HEK293 (cell line): Measurements from ENCODE around the gene FAM219B.

Source experiments
- CTCF ChIA-PET: fragments of 350-600 bp; formaldehyde crosslinking; extraction: SDS; loops from one replicate; lab custom pipeline; 2021; ENCODE audit warnings: antibody characterized with exemption; lab: Yijun Ruan, JAX
- POLR2A ChIA-PET: fragments of 300-600 bp; formaldehyde crosslinking; extraction: SDS; loops from one replicate; lab custom pipeline; 2020; ENCODE audit warnings: antibody characterized with exemption, inconsistent platforms; lab: Yijun Ruan, JAX
- H3K27ac ChIP-seq: fragments of 200-500 bp; sonication (Bioruptor generic); 2 replicates; pipeline ENCODE4 v1.5.1; 2014; ENCODE audit warnings: low read depth, low read length, control low read depth, inconsistent platforms; ENCODE audit errors: extremely low read depth
- H3K36me3 ChIP-seq, 2 experiments: fragments of 200-500 bp in 1 of 2; sonication (Bioruptor generic) in 1 of 2; 1 replicate in 1 of 2; 2 replicates in 1 of 2; pipeline ENCODE4 v1.5.1; 2014 to 2017; ENCODE audit warnings: inconsistent platforms in 2 of 2, low read length in 2 of 2; ENCODE audit not compliant: control insufficient read depth in 2 of 2, insufficient read depth in 1 of 2
- H3K4me1 ChIP-seq: fragments of 200-500 bp; sonication (Bioruptor generic); 2 replicates; pipeline ENCODE4 v1.5.1; 2014; ENCODE audit warnings: mild to moderate bottlenecking, low read length, inconsistent platforms; ENCODE audit not compliant: control insufficient read depth, insufficient read depth
- H3K4me3 ChIP-seq: 2 replicates; pipeline ENCODE4 v1.5.1; 2011; ENCODE audit warnings: low read depth, mild to moderate bottlenecking, control low read depth, low read length, moderate library complexity
- H3K9me3 ChIP-seq: fragments of 200-500 bp; sonication (Bioruptor generic); 2 replicates; pipeline ENCODE4 v1.5.1; 2014; ENCODE audit warnings: low read depth, low read length, inconsistent platforms; ENCODE audit not compliant: control insufficient read depth, insufficient read depth
- HIC1 ChIP-seq: fragments of 450-650 bp; formaldehyde crosslinking; IDR thresholded peaks from 2 replicates; pipeline ENCODE4 v1.5.1; 2016; ENCODE audit warnings: missing biosample characterization, missing genetic modification characterization
- HOXD13 ChIP-seq: sonication (generic); formaldehyde crosslinking; IDR thresholded peaks from 2 replicates; pipeline ENCODE4 v1.8.0; 2022; ENCODE audit warnings: missing genetic modification reagents, borderline replicate concordance
- KLF1 ChIP-seq: fragments of 450-650 bp; formaldehyde crosslinking; IDR thresholded peaks from 2 replicates; pipeline ENCODE4 v1.5.1; 2016; ENCODE audit warnings: missing biosample characterization, missing genetic modification characterization
- OSR2 ChIP-seq: fragments of 450-650 bp; formaldehyde crosslinking; IDR thresholded peaks from 2 replicates; pipeline ENCODE4 v1.5.1; 2016; ENCODE audit warnings: missing biosample characterization, missing genetic modification characterization
- TSHZ1 ChIP-seq: fragments of 450-650 bp; formaldehyde crosslinking; IDR thresholded peaks from 2 replicates; pipeline ENCODE4 v1.5.1; 2016; ENCODE audit warnings: missing biosample characterization, missing genetic modification characterization, borderline replicate concordance
- ZNF140 ChIP-seq: fragments of 450-650 bp; formaldehyde crosslinking; IDR thresholded peaks from 2 replicates; pipeline ENCODE4 v1.5.1; 2016; ENCODE audit warnings: missing biosample characterization, missing genetic modification characterization
- ZNF174 ChIP-seq: fragments of 450-650 bp; formaldehyde crosslinking; IDR thresholded peaks from 2 replicates; pipeline ENCODE4 v1.5.0; 2017; ENCODE audit warnings: missing biosample characterization, mild to moderate bottlenecking, missing genetic modification characterization
- ZNF19 ChIP-seq: fragments of 450-650 bp; formaldehyde crosslinking; IDR thresholded peaks from 2 replicates; pipeline ENCODE4; 2016; ENCODE audit warnings: missing biosample characterization, missing genetic modification characterization, low read depth
- ZNF366 ChIP-seq: fragments of 450-650 bp; formaldehyde crosslinking; conservative IDR thresholded peaks from 2 replicates; pipeline ENCODE4 v1.5.1; 2016; ENCODE audit warnings: missing biosample characterization, missing genetic modification characterization
- ZNF513 ChIP-seq: fragments of 450-650 bp; IDR thresholded peaks from 2 replicates; pipeline ENCODE4 v1.5.1; 2018; ENCODE audit warnings: missing biosample characterization, missing genetic modification characterization
- ZNF521 ChIP-seq: fragments of 450-650 bp; formaldehyde crosslinking; IDR thresholded peaks from 2 replicates; pipeline ENCODE4 v1.5.1; 2017; ENCODE audit warnings: missing biosample characterization, mild to moderate bottlenecking, missing genetic modification characterization
- ZNF560 ChIP-seq: fragments of 450-650 bp; formaldehyde crosslinking; IDR thresholded peaks from 2 replicates; pipeline ENCODE4 v1.5.1; 2017; ENCODE audit warnings: missing biosample characterization, missing genetic modification characterization, borderline replicate concordance
- ZNF561 ChIP-seq: fragments of 450-650 bp; IDR thresholded peaks from 2 replicates; pipeline ENCODE4 v1.5.1; 2018; ENCODE audit warnings: missing biosample characterization, missing genetic modification characterization, borderline replicate concordance
- ZNF571 ChIP-seq: fragments of 450-650 bp; formaldehyde crosslinking; IDR thresholded peaks from 2 replicates; pipeline ENCODE4 v1.5.0; 2017; ENCODE audit warnings: missing biosample characterization, missing genetic modification characterization
- ZNF791 ChIP-seq: fragments of 450-650 bp; formaldehyde crosslinking; IDR thresholded peaks from 2 replicates; pipeline ENCODE4 v1.5.1; 2016; ENCODE audit warnings: missing biosample characterization, missing genetic modification characterization
- ZNF843 ChIP-seq: fragments of 450-650 bp; formaldehyde crosslinking; IDR thresholded peaks from 2 replicates; pipeline ENCODE4 v1.5.1; 2016; ENCODE audit warnings: missing biosample characterization, missing genetic modification characterization
- TF ChIP-seq, protein P1 (sequence below): IDR thresholded peaks from 2 replicates; pipeline ENCODE4 v1.6.1; 2011; ENCODE audit warnings: mild to moderate bottlenecking, low read depth, low read length, borderline replicate concordance
- TF ChIP-seq, protein P2 (sequence below): fragments of 450-650 bp; formaldehyde crosslinking; IDR thresholded peaks from 2 replicates; pipeline ENCODE4 v1.5.1; 2017; ENCODE audit warnings: missing biosample characterization, mild to moderate bottlenecking, missing genetic modification characterization, moderate library complexity

Gene FAM219B

DNA sequence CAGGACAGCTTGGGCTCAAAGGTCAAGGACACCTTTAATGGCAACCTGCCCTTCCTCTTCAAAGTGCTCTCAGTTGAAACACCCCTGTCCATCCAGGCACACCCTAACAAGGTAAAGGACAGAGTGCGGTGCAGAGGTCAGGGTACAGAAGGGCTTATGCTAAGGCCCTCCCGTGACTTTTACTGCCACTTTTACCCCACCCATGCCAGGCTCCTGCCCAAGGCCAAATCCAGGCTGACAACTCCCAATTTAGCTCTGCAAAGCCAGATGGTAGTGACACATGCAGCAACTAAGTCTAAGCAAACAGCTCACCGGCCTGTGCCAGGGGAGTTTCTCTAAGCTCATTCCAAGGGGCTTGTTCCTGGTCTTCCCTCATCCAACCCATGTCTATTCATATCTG, 15.2 kb downstream of the FAM219B start:
- TF ChIP-seq ZNF561 (tag by site-specific recombination), result no peak
- TF ChIP-seq ZNF843 (tag by site-specific recombination), result no peak
- TF ChIP-seq HOXD13, result no peak
- no peak for TF ChIP-seq ZNF19 (tag by site-specific recombination)
- no peak for TF ChIP-seq HIC1 (tag by site-specific recombination)
- TF ChIP-seq ZNF521 (tag by site-specific recombination), result no peak
- TF ChIP-seq ZNF366 (tag by site-specific recombination), result no peak
- no peak for TF ChIP-seq ZNF174
- TF ChIP-seq ZNF140 (tag by site-specific recombination), result no peak
- TF ChIP-seq TSHZ1 (tag by site-specific recombination), result no peak
- no peak for TF ChIP-seq OSR2
- no peak for TF ChIP-seq ZNF560 (tag by site-specific recombination)
- no peak for TF ChIP-seq ZNF513 (tag by site-specific recombination)
- TF ChIP-seq, all 188 proteins: peak for 0
- POLR2A ChIA-PET, result interaction anchor here (1.1 to 1.4 kb wide), 2 partner anchors 11 to 15 kb away, joined by 4 to 5 read pairs; partner anchors contain the start of gene FAM219B

GRCh38 chr15:74890665-74890960, 16.0 kb downstream of the FAM219B start:
- POLR2A ChIA-PET, result interaction anchor here (2.8 kb wide), 1 partner anchor 16 kb away, joined by 25 read pairs; the partner anchor contains the start of gene FAM219B
- H3K36me3 ChIP-seq, result peaks cover 21 to 32% of the 10 kb centered on the region in 2 experiments; a peak in 2 of 3 replicates
- TF ChIP-seq ZNF571 (tag by site-specific recombination) (no peak), ZNF791 (no peak), KLF1 (tag by site-specific recombination) (peak; percentile 57; the same call in 1 of the 2 replicates), ZNF366 (tag by site-specific recombination) (0 out of 2 replicates have a peak, but pooled peaks have one; percentile 20)
- TF ChIP-seq, protein P1, sequence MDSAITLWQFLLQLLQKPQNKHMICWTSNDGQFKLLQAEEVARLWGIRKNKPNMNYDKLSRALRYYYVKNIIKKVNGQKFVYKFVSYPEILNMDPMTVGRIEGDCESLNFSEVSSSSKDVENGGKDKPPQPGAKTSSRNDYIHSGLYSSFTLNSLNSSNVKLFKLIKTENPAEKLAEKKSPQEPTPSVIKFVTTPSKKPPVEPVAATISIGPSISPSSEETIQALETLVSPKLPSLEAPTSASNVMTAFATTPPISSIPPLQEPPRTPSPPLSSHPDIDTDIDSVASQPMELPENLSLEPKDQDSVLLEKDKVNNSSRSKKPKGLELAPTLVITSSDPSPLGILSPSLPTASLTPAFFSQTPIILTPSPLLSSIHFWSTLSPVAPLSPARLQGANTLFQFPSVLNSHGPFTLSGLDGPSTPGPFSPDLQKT, result no peak
- TF ChIP-seq, protein P2, sequence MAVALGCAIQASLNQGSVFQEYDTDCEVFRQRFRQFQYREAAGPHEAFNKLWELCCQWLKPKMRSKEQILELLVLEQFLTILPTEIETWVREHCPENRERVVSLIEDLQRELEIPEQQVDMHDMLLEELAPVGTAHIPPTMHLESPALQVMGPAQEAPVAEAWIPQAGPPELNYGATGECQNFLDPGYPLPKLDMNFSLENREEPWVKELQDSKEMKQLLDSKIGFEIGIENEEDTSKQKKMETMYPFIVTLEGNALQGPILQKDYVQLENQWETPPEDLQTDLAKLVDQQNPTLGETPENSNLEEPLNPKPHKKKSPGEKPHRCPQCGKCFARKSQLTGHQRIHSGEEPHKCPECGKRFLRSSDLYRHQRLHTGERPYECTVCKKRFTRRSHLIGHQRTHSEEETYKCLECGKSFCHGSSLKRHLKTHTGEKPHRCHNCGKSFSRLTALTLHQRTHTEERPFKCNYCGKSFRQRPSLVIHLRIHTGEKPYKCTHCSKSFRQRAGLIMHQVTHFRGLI (tag by site-specific recombination), result 0 out of 2 replicates have a peak, but pooled peaks have one; percentile 4
- TF ChIP-seq, all 188 proteins: peak for 3
- peaks cover 4% of the 10 kb centered on the region; the same call in 1 of the 2 replicates for H3K4me1 ChIP-seq
- peak overlapping the region; percentile 66 for H3K27ac ChIP-seq
- CTCF ChIA-PET, result interaction anchor here (0.6 to 7.7 kb wide), 4 partner anchors 9 to 417 kb away, joined by 3 to 57 read pairs (median 4); partner anchors contain the start of gene RPP25
- peak overlapping the region; percentile 75 for H3K4me3 ChIP-seq
- no peaks in the 10 kb centered on the region for H3K9me3 ChIP-seq

More for the DNA sequence above, 15.2 kb downstream of the FAM219B start:
- H3K27ac ChIP-seq, result no peak overlapping the region
- peaks cover 4% of the 10 kb centered on the region; the same call in 1 of the 2 replicates for H3K4me1 ChIP-seq
- H3K4me3 ChIP-seq, result no peak overlapping the region
- peaks cover 21 to 41% of the 10 kb centered on the region in 2 experiments; a peak in 2 of 3 replicates for H3K36me3 ChIP-seq
- no peaks in the 10 kb centered on the region for H3K9me3 ChIP-seq
- CTCF ChIA-PET, result interaction anchor here (0.9 to 7.7 kb wide), 2 partner anchors 8 to 11 kb away, joined by 3 to 57 read pairs; no protein-coding TSS in a partner anchor
